HEK293 (cell line): ENCODE results near the gene ANKRD65.
A peak's percentile ranks its signal among the peaks of the same experiment; 100 is the strongest.

Experiments used
- CTCF ChIA-PET: fragments of 350-600 bp; formaldehyde crosslinking; extraction: SDS; loops from one replicate; lab custom pipeline; 2021; ENCODE audit warnings: antibody characterized with exemption; lab: Yijun Ruan, JAX
- POLR2A ChIA-PET: fragments of 300-600 bp; formaldehyde crosslinking; extraction: SDS; loops from one replicate; lab custom pipeline; 2020; ENCODE audit warnings: antibody characterized with exemption, inconsistent platforms; lab: Yijun Ruan, JAX
- H3K27ac ChIP-seq: fragments of 200-500 bp; sonication (Bioruptor generic); 2 replicates; pipeline ENCODE4 v1.5.1; 2014; ENCODE audit warnings: low read depth, low read length, control low read depth, inconsistent platforms; ENCODE audit errors: extremely low read depth
- H3K36me3 ChIP-seq, 2 experiments: fragments of 200-500 bp in 1 of 2; sonication (Bioruptor generic) in 1 of 2; 1 replicate in 1 of 2; 2 replicates in 1 of 2; pipeline ENCODE4 v1.5.1; 2014 to 2017; ENCODE audit warnings: inconsistent platforms in 2 of 2, low read length in 2 of 2; ENCODE audit not compliant: control insufficient read depth in 2 of 2, insufficient read depth in 1 of 2
- H3K4me1 ChIP-seq: fragments of 200-500 bp; sonication (Bioruptor generic); 2 replicates; pipeline ENCODE4 v1.5.1; 2014; ENCODE audit warnings: mild to moderate bottlenecking, low read length, inconsistent platforms; ENCODE audit not compliant: control insufficient read depth, insufficient read depth
- H3K4me3 ChIP-seq: 2 replicates; pipeline ENCODE4 v1.5.1; 2011; ENCODE audit warnings: low read depth, mild to moderate bottlenecking, control low read depth, low read length, moderate library complexity
- H3K9me3 ChIP-seq: fragments of 200-500 bp; sonication (Bioruptor generic); 2 replicates; pipeline ENCODE4 v1.5.1; 2014; ENCODE audit warnings: low read depth, low read length, inconsistent platforms; ENCODE audit not compliant: control insufficient read depth, insufficient read depth
- GLIS1 ChIP-seq: fragments of 450-650 bp; formaldehyde crosslinking; IDR thresholded peaks from 2 replicates; pipeline ENCODE4 v1.5.1; 2016; ENCODE audit warnings: missing biosample characterization, missing genetic modification characterization
- KLF8 ChIP-seq: fragments of 450-650 bp; formaldehyde crosslinking; IDR thresholded peaks from 2 replicates; pipeline ENCODE4 v1.5.1; 2016; ENCODE audit warnings: missing biosample characterization, missing genetic modification characterization
- RBAK ChIP-seq: fragments of 450-650 bp; formaldehyde crosslinking; IDR thresholded peaks from 2 replicates; pipeline ENCODE4 v1.5.1; 2016; ENCODE audit warnings: missing biosample characterization, missing genetic modification characterization
- SCRT1 ChIP-seq: fragments of 450-650 bp; formaldehyde crosslinking; IDR thresholded peaks from 2 replicates; pipeline ENCODE4 v1.5.1; 2016; ENCODE audit warnings: missing biosample characterization, missing genetic modification characterization, borderline replicate concordance
- WT1 ChIP-seq: fragments of 450-650 bp; formaldehyde crosslinking; IDR thresholded peaks from 2 replicates; pipeline ENCODE4 v1.5.1; 2016; ENCODE audit warnings: missing biosample characterization, missing genetic modification characterization
- ZNF239 ChIP-seq: fragments of 450-650 bp; formaldehyde crosslinking; IDR thresholded peaks from 2 replicates; pipeline ENCODE4 v1.5.1; 2016; ENCODE audit warnings: missing biosample characterization, missing genetic modification characterization
- ZNF521 ChIP-seq: fragments of 450-650 bp; formaldehyde crosslinking; IDR thresholded peaks from 2 replicates; pipeline ENCODE4 v1.5.1; 2017; ENCODE audit warnings: missing biosample characterization, mild to moderate bottlenecking, missing genetic modification characterization
- ZNF624 ChIP-seq: fragments of 450-650 bp; formaldehyde crosslinking; IDR thresholded peaks from 2 replicates; pipeline ENCODE4 v1.5.1; 2017; ENCODE audit warnings: missing biosample characterization, missing genetic modification characterization
- ZNF629 ChIP-seq: fragments of 450-650 bp; formaldehyde crosslinking; IDR thresholded peaks from 2 replicates; pipeline ENCODE4 v1.5.1; 2017; ENCODE audit warnings: missing biosample characterization, missing genetic modification characterization
- TF ChIP-seq, protein P1 (sequence below): fragments of 450-650 bp; formaldehyde crosslinking; IDR thresholded peaks from 2 replicates; pipeline ENCODE4 v1.5.1; 2017; ENCODE audit warnings: missing biosample characterization, missing genetic modification characterization
- TF ChIP-seq, protein P2 (sequence below): fragments of 450-650 bp; formaldehyde crosslinking; IDR thresholded peaks from 2 replicates; pipeline ENCODE4 v1.5.1; 2017; ENCODE audit warnings: missing biosample characterization, mild to moderate bottlenecking, missing genetic modification characterization, moderate library complexity

ANKRD65 gene

DNA sequence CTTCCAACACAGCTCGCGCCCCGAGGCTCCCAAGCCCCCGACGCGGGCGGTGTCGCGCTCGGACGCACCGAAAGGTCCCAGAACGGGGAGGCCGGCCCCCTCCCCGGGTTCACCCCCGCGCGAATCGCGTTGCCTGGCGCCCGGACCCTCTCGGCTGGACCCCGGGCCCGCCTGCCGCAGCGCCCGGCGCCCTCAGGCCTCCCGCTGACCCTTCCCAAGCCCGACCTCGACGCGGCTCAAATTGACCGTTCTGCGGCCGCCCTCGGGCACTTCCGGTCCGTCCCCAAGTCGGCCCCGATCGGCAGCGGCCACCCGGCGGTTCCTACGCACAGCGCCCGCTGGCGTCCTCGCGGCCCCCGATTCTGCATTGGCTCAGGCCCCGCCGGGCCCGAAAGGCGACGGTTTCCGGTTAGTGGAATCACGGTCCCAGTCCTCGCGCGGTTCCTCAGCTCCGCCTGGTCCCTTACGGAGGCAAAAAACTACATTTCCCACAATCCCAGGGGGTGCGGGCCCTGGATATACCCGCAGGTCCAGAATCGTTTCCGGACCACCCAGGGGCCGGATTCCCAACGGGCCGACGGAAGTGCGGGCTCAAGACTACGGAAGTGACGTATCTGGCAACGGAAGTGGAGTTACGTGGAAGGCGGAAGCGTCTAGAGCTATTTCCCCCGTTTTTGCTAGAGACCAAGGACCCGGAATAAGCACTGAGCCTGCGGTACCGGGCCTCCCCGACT is 46.0 kb downstream of the ANKRD65 start, which contains the start of gene AURKAIP1 (continued):
- TF ChIP-seq, protein P1, sequence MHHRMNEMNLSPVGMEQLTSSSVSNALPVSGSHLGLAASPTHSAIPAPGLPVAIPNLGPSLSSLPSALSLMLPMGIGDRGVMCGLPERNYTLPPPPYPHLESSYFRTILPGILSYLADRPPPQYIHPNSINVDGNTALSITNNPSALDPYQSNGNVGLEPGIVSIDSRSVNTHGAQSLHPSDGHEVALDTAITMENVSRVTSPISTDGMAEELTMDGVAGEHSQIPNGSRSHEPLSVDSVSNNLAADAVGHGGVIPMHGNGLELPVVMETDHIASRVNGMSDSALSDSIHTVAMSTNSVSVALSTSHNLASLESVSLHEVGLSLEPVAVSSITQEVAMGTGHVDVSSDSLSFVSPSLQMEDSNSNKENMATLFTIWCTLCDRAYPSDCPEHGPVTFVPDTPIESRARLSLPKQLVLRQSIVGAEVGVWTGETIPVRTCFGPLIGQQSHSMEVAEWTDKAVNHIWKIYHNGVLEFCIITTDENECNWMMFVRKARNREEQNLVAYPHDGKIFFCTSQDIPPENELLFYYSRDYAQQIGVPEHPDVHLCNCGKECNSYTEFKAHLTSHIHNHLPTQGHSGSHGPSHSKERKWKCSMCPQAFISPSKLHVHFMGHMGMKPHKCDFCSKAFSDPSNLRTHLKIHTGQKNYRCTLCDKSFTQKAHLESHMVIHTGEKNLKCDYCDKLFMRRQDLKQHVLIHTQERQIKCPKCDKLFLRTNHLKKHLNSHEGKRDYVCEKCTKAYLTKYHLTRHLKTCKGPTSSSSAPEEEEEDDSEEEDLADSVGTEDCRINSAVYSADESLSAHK = peak; percentile 85
- TF ChIP-seq ZNF624 (tag by site-specific recombination) = 0 out of 2 replicates have a peak, but pooled peaks have one; percentile 74
- no peak for TF ChIP-seq RBAK (tag by site-specific recombination)
- TF ChIP-seq, protein P2, sequence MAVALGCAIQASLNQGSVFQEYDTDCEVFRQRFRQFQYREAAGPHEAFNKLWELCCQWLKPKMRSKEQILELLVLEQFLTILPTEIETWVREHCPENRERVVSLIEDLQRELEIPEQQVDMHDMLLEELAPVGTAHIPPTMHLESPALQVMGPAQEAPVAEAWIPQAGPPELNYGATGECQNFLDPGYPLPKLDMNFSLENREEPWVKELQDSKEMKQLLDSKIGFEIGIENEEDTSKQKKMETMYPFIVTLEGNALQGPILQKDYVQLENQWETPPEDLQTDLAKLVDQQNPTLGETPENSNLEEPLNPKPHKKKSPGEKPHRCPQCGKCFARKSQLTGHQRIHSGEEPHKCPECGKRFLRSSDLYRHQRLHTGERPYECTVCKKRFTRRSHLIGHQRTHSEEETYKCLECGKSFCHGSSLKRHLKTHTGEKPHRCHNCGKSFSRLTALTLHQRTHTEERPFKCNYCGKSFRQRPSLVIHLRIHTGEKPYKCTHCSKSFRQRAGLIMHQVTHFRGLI (tag by site-specific recombination) = peak; percentile 48
- TF ChIP-seq SCRT1 (tag by site-specific recombination) = no peak

DNA sequence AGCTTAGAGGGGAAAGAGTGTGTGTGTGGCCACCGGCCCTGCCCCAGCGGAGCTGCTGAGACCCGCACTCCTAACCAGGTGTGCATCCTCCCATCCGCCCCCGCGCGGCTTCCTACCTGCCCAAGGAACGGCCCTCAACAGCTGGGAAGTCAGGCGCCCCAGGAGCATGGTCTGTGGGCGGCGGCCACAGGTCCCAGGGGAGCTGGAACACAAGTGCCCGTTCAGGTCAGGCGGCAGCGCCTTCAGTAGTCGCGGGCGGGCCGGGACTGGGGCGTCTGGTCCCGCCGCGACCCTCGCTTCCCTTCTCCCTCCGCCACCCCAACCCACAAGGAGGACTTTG is 46.5 kb downstream of the ANKRD65 start:
- peaks cover 4% of the 10 kb centered on the region; the same call in 1 of the 2 replicates for H3K4me1 ChIP-seq
- TF ChIP-seq KLF8 (tag by site-specific recombination) (no peak), ZNF239 (tag by site-specific recombination) (no peak), WT1 (tag by site-specific recombination) (no peak), ZNF521 (tag by site-specific recombination) (no peak)
- no peaks in the 10 kb centered on the region for H3K9me3 ChIP-seq
- peaks cover 0 to 44% of the 10 kb centered on the region in 2 experiments; a peak in 2 of 3 replicates for H3K36me3 ChIP-seq
- CTCF ChIA-PET = interaction anchor here (1.0 to 1.6 kb wide), 3 partner anchors 12 to 22 kb away, joined by 3 to 5 read pairs (median 4); no protein-coding TSS in a partner anchor
- H3K27ac ChIP-seq = peak overlapping the region; percentile 89
- POLR2A ChIA-PET = interaction anchor here (0.6 to 1.5 kb wide), 14 partner anchors 15 to 1158 kb away, joined by 3 to 36 read pairs (median 4); partner anchors contain the start of genes CCNL2, MRPL20 and SDF4
- H3K4me3 ChIP-seq = peak overlapping the region; percentile 93

DNA sequence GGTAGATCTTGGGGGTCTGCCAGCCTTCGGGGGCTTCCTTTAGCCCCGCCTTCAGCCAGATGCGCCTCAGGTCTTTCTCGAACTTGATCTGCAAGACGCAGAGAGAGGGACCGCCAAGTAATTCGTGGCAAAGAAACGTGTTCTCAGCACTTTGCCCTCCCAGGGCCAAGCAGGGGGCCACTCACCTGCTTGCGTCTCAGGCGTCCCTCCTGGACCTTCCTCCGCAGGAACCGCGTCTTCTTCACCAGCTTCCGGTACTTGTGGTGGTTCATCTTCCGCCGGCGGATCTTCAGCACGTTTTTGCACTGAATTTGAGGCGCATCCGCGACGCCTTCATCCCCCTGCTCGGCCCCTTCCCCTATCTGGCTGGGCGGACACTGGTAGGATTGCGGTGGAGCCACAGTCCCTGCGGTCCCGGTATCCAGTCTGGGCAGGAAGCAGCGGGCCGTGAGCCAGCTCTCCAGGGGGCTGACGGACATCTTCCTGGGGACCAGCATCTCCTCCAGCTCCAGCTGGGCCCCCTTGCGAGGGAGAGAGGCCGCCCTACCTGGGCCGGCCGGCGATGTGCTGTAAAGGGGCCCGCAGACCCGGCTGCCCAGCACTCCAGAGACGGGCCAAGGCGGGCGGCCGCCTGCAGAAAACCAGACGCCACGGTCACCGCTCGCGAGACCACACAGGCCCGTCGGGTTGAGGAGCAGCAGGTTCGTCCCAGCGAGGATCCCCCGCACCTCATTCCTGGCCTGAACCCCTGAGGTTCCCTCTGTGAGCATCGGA is 47.1 kb downstream of the ANKRD65 start:
- TF ChIP-seq GLIS1 (tag by site-specific recombination) (peak; percentile 71), ZNF629 (tag by site-specific recombination) (no peak)
- Histone ChIP-seq H3K27ac (peak overlapping the region; percentile 89), H3K9me3 (no peaks in the 10 kb centered on the region), H3K4me3 (peak overlapping the region; percentile 93), H3K4me1 (peaks cover 4% of the 10 kb centered on the region; the same call in 1 of the 2 replicates), H3K36me3 (peaks cover 0 to 44% of the 10 kb centered on the region in 2 experiments; a peak in 2 of 3 replicates)
- POLR2A ChIA-PET = interaction anchor here (1.1 to 1.2 kb wide), 2 partner anchors 22 to 25 kb away, joined by 3 read pairs; partner anchors contain the start of gene CCNL2
- CTCF ChIA-PET = interaction anchor here (0.7 to 2.8 kb wide), 4 partner anchors 12 to 67 kb away, joined by 3 to 18 read pairs (median 4); no protein-coding TSS in a partner anchor
